GM23248 (cell line): ENCODE measurements around the gene AKAP12. TPM values are rescaled to one million over a fixed set of nuclear protein-coding genes. Genes with fewer than 3 reads are reported as not detected.

Source experiments
- DNase-seq: peaks from one replicate; pipeline ENCODE4 v3.0.0-alpha.2; 2015
- H2AFZ ChIP-seq: fragments of 200-600 bp; sonication (generic); 2 replicates; pipeline ENCODE4 v1.6.1; 2016; ENCODE audit warnings: antibody characterized with exemption
- H3F3A ChIP-seq: fragments of 200-600 bp; sonication (generic); 2 replicates; pipeline ENCODE4 v1.6.1; 2016; ENCODE audit warnings: mild to moderate bottlenecking, antibody characterized with exemption, mixed run types; ENCODE audit not compliant: insufficient read depth
- H3K27ac ChIP-seq: fragments of 200-600 bp; sonication (generic); 2 replicates; pipeline ENCODE4 v1.5.1; 2016; ENCODE audit warnings: mild to moderate bottlenecking
- H3K27me3 ChIP-seq: fragments of 200-600 bp; sonication (generic); replicated peaks from 2 replicates; pipeline ENCODE4 v1.6.1; 2016; ENCODE audit warnings: mild to moderate bottlenecking; ENCODE audit not compliant: insufficient read depth
- H3K36me3 ChIP-seq: fragments of 200-600 bp; sonication (generic); 2 replicates; pipeline ENCODE4 v1.6.1; 2016; ENCODE audit warnings: low read depth, mild to moderate bottlenecking
- H3K4me1 ChIP-seq: fragments of 200-600 bp; sonication (generic); 2 replicates; pipeline ENCODE4 v1.6.1; 2016; ENCODE audit warnings: mild to moderate bottlenecking; ENCODE audit not compliant: insufficient read depth
- H3K4me2 ChIP-seq: fragments of 200-600 bp; sonication (generic); one replicate; pipeline ENCODE4 v1.6.1; 2016; ENCODE audit warnings: mild to moderate bottlenecking; ENCODE audit not compliant: unreplicated experiment
- H3K4me3 ChIP-seq: fragments of 200-600 bp; sonication (generic); 2 replicates; pipeline ENCODE4 v1.5.1; 2016; ENCODE audit warnings: mild to moderate bottlenecking
- H3K79me2 ChIP-seq: fragments of 200-600 bp; sonication (generic); 2 replicates; pipeline ENCODE4 v1.6.1; 2016; ENCODE audit warnings: mild to moderate bottlenecking; ENCODE audit not compliant: insufficient read depth
- H3K9ac ChIP-seq: fragments of 200-600 bp; sonication (generic); 2 replicates; pipeline ENCODE4 v1.6.1; 2016; ENCODE audit warnings: mild to moderate bottlenecking
- H3K9me2 ChIP-seq: fragments of 200-600 bp; sonication (generic); 2 replicates; pipeline ENCODE4 v1.6.1; 2016; ENCODE audit warnings: mixed run types, mild to moderate bottlenecking, moderate library complexity; ENCODE audit not compliant: insufficient read depth
- H3K9me3 ChIP-seq: fragments of 200-600 bp; sonication (generic); one replicate; pipeline ENCODE4 v1.6.1; 2017; ENCODE audit warnings: low read depth
- H4K20me1 ChIP-seq: fragments of 200-600 bp; sonication (generic); 2 replicates; pipeline ENCODE4 v1.6.0; 2016; ENCODE audit not compliant: insufficient read depth
- EZH2 ChIP-seq: fragments of 200-600 bp; sonication (generic); IDR thresholded peaks from 2 replicates; pipeline ENCODE4 v1.6.1; 2018; ENCODE audit warnings: antibody characterized with exemption, mild to moderate bottlenecking; ENCODE audit not compliant: insufficient read depth, poor library complexity, severe bottlenecking
- EZH2phosphoT487 ChIP-seq: fragments of 200-600 bp; sonication (generic); IDR thresholded peaks from 2 replicates; pipeline ENCODE4 v1.6.1; 2018; ENCODE audit warnings: antibody characterized with exemption, moderate library complexity, mild to moderate bottlenecking, low read depth; ENCODE audit not compliant: insufficient read depth
- WGBS, 2 experiments: methylation state at CpG; one replicate each; pipeline ENCODE4 v1.1.6; 2015 to 2017; ENCODE audit warnings: low lambda C conversion rate in 2 of 2, low coverage in 1 of 2; ENCODE audit errors: missing lambda C conversion rate in 2 of 2; 5-methylcytosine and 5-hydroxymethylcytosine counted together
- in situ Hi-C: fragments of 300-500 bp; cut with MboI; formaldehyde crosslinking; loops from 2 replicates; pipeline ENCODE4 v1.15.0; 2020
- polyA plus RNA-seq: library from polyadenylated mRNA; unstranded; fragments of >200 nt; fragmentation: Nextera tagmentation; extraction: Ambion mirVana; gene quantifications from 2 replicates; pipeline ENCODE4 v1.2.1, GENCODE V29; 2016
- total RNA-seq: library from RNA; depleted of rRNA; stranded (reverse); fragments of >200 nt; shearing (Covaris generic); gene quantifications from 2 replicates; pipeline ENCODE4 v1.2.3, GENCODE V29; 2014

AKAP12 gene
- total and polyA plus RNA-seq, 2 experiments from 2014 or later: 15.7 to 24.6 TPM

GRCh38 chr6:151349651-151350270 lies 110.0 kb downstream of the AKAP12 start:
- Histone ChIP-seq H3K4me1 (no peaks in the 10 kb centered on the region), H3K27ac (no peak overlapping the region), H3K9me3 (no peaks in the 10 kb centered on the region), H3K9me2 (no peaks in the 10 kb centered on the region), H3K4me2 (no peak overlapping the region), H3K4me3 (no peak overlapping the region), H3F3A (0 out of 2 replicates have a peak, but pooled peaks cover 4% of the 10 kb centered on the region), H3K79me2 (peaks cover 6% of the 10 kb centered on the region; the same call in 1 of the 2 replicates), H3K9ac (no peak overlapping the region), H2AFZ (no peak overlapping the region), H3K36me3 (no peaks in the 10 kb centered on the region; the same call in 1 of the 2 replicates), H4K20me1 (no peaks in the 10 kb centered on the region), H3K27me3 (no peaks in the 10 kb centered on the region)
- WGBS, 2 experiments: 93 to 96% methylated on average over 19 of the region's 19 CpGs
- no peak for DNase-seq
- TF ChIP-seq EZH2phosphoT487 (no peak), EZH2 (no peak)
- in situ Hi-C loops: loop anchor here (25.0 kb wide), 1 partner anchor 937 kb away; no protein-coding TSS in a partner anchor

- Histone ChIP-seq H3K36me3 (no peaks in the 10 kb centered on the region; the same call in 1 of the 2 replicates), H3K79me2 (peaks cover 6% of the 10 kb centered on the region; the same call in 1 of the 2 replicates), H3K27ac (no peak overlapping the region), H3K4me1 (no peaks in the 10 kb centered on the region), H3K9me2 (no peaks in the 10 kb centered on the region), H2AFZ (no peak overlapping the region), H3F3A (0 out of 2 replicates have a peak, but pooled peaks cover 4% of the 10 kb centered on the region), H3K4me2 (no peak overlapping the region), H4K20me1 (no peaks in the 10 kb centered on the region), H3K9ac (no peak overlapping the region), H3K4me3 (no peak overlapping the region), H3K27me3 (no peaks in the 10 kb centered on the region), H3K9me3 (no peaks in the 10 kb centered on the region)
- in situ Hi-C loops: no loop called here
- 94 to 97% methylated on average over 20 of the region's 20 CpGs for WGBS, 2 experiments
- no peak for DNase-seq
- TF ChIP-seq EZH2phosphoT487 (no peak), EZH2 (no peak)
Observed at GRCh38 chr6:151350442-151351145, 110.8 kb downstream of the AKAP12 start.

GRCh38 chr6:151351146-151351700 lies 111.5 kb downstream of the AKAP12 start:
- Histone ChIP-seq H2AFZ (no peak overlapping the region), H4K20me1 (no peaks in the 10 kb centered on the region), H3K4me1 (no peaks in the 10 kb centered on the region), H3K9me3 (no peaks in the 10 kb centered on the region), H3K9ac (no peak overlapping the region), H3K27ac (no peak overlapping the region), H3K27me3 (no peaks in the 10 kb centered on the region), H3K36me3 (no peaks in the 10 kb centered on the region; the same call in 1 of the 2 replicates), H3K4me2 (no peak overlapping the region), H3K79me2 (peaks cover 6% of the 10 kb centered on the region; the same call in 1 of the 2 replicates), H3F3A (0 out of 2 replicates have a peak, but pooled peaks cover 4% of the 10 kb centered on the region), H3K9me2 (no peaks in the 10 kb centered on the region), H3K4me3 (no peak overlapping the region)
- no peak for DNase-seq
- no peak for TF ChIP-seq EZH2phosphoT487
- no peak for TF ChIP-seq EZH2
- in situ Hi-C loops: no loop called here
- WGBS, 2 experiments: 94 to 96% methylated on average over 18 of the region's 18 CpGs

- no peak for TF ChIP-seq EZH2phosphoT487
- Histone ChIP-seq H3K4me2 (no peak overlapping the region), H3K79me2 (peaks cover 6% of the 10 kb centered on the region; the same call in 1 of the 2 replicates), H3K9me2 (no peaks in the 10 kb centered on the region), H4K20me1 (no peaks in the 10 kb centered on the region), H3F3A (0 out of 2 replicates have a peak, but pooled peaks cover 4% of the 10 kb centered on the region), H3K27me3 (no peaks in the 10 kb centered on the region), H2AFZ (no peak overlapping the region), H3K9ac (no peak overlapping the region), H3K4me1 (peaks cover 1% of the 10 kb centered on the region; the same call in 1 of the 2 replicates), H3K9me3 (no peaks in the 10 kb centered on the region), H3K4me3 (no peak overlapping the region), H3K27ac (no peak overlapping the region), H3K36me3 (no peaks in the 10 kb centered on the region; the same call in 1 of the 2 replicates)
- in situ Hi-C loops: no loop called here
- no peak for DNase-seq
- WGBS, 2 experiments: 97 to 98% methylated on average over 7 of the region's 7 CpGs
Observed at GRCh38 chr6:151351731-151352130, 112.0 kb downstream of the AKAP12 start.
